H9 (cell line): Measurements from ENCODE around the gene ZNF576. TPM values are rescaled to one million over a fixed set of nuclear protein-coding genes. Genes with fewer than 3 reads are reported as not detected.

ENCODE experiments used
- DNase-seq: peaks from one replicate; pipeline ENCODE4 v3.0.0-alpha.2; 2017
- H2AFZ ChIP-seq: one replicate; pipeline ENCODE4 v1.6.1; 2013; ENCODE audit warnings: mild to moderate bottlenecking, low read length, control low read depth, moderate library complexity
- H2AK5ac ChIP-seq: 2 replicates; pipeline ENCODE4 v1.6.1; 2013; ENCODE audit warnings: low read length, control low read depth, mixed read lengths; ENCODE audit not compliant: insufficient read length
- H2BK120ac ChIP-seq: one replicate; pipeline ENCODE4 v1.6.1; 2013; ENCODE audit warnings: low read depth, mild to moderate bottlenecking, low read length, control low read depth, inconsistent platforms; ENCODE audit not compliant: poor library complexity, severe bottlenecking
- H2BK12ac ChIP-seq: 2 replicates; pipeline ENCODE4 v1.6.1; 2013; ENCODE audit warnings: low read length, control low read depth, mixed read lengths, low read depth; ENCODE audit not compliant: insufficient read length
- H2BK15ac ChIP-seq: 2 replicates; pipeline ENCODE4 v1.6.1; 2013; ENCODE audit warnings: low read depth, low read length, control low read depth
- H2BK20ac ChIP-seq: one replicate; pipeline ENCODE4 v1.6.1; 2013; ENCODE audit warnings: low read depth, mild to moderate bottlenecking, low read length, control low read depth, inconsistent platforms; ENCODE audit not compliant: poor library complexity, severe bottlenecking
- H2BK5ac ChIP-seq: 2 replicates; pipeline ENCODE4 v1.6.1; 2013; ENCODE audit warnings: low read length, control low read depth, mixed read lengths; ENCODE audit not compliant: insufficient read length
- H3K14ac ChIP-seq: 2 replicates; pipeline ENCODE4 v1.6.1; 2013; ENCODE audit warnings: low read length, control low read depth; ENCODE audit not compliant: insufficient read depth
- H3K18ac ChIP-seq: 2 replicates; pipeline ENCODE4 v1.6.1; 2013; ENCODE audit warnings: low read depth, mild to moderate bottlenecking, mixed read lengths, low read length, control low read depth; ENCODE audit not compliant: insufficient read length
- H3K23ac ChIP-seq: 2 replicates; pipeline ENCODE4 v1.6.1; 2013; ENCODE audit warnings: low read length, control low read depth, mixed read lengths, low read depth; ENCODE audit not compliant: insufficient read length
- H3K23me2 ChIP-seq: 2 replicates; pipeline ENCODE4 v1.6.1; 2013; ENCODE audit warnings: low read depth, mild to moderate bottlenecking, mixed read lengths, low read length, control low read depth; ENCODE audit not compliant: insufficient read length, poor library complexity, severe bottlenecking
- H3K27ac ChIP-seq: 2 replicates; pipeline ENCODE4 v1.5.1; 2013; ENCODE audit warnings: low read length, control low read depth, mixed read lengths, low read depth; ENCODE audit not compliant: insufficient read length
- H3K27me3 ChIP-seq: 2 replicates; pipeline ENCODE4 v1.6.1; 2013; ENCODE audit warnings: low read length, control low read depth, inconsistent platforms; ENCODE audit not compliant: insufficient read depth
- H3K4ac ChIP-seq: 2 replicates; pipeline ENCODE4 v1.6.1; 2013; ENCODE audit warnings: low read depth, mild to moderate bottlenecking, control low read depth, inconsistent platforms, low read length, moderate library complexity
- H3K4me1 ChIP-seq: 2 replicates; pipeline ENCODE4 v1.6.1; 2013; ENCODE audit warnings: low read length, control low read depth, inconsistent platforms; ENCODE audit not compliant: insufficient read depth
- H3K4me2 ChIP-seq: 2 replicates; pipeline ENCODE4 v1.6.1; 2013; ENCODE audit warnings: low read length, control low read depth, mixed read lengths; ENCODE audit not compliant: insufficient read length, insufficient read depth
- H3K56ac ChIP-seq: 2 replicates; pipeline ENCODE4 v1.6.1; 2013; ENCODE audit warnings: low read depth, mild to moderate bottlenecking, mixed read lengths, low read length, control low read depth; ENCODE audit not compliant: insufficient read length
- H3K79me1 ChIP-seq: 2 replicates; pipeline ENCODE4 v1.6.1; 2013; ENCODE audit warnings: low read depth, mild to moderate bottlenecking, moderate library complexity, low read length, control low read depth, inconsistent platforms; ENCODE audit not compliant: insufficient read depth, poor library complexity, severe bottlenecking
- H3K79me2 ChIP-seq: 2 replicates; pipeline ENCODE4 v1.6.1; 2013; ENCODE audit warnings: low read length, control low read depth, inconsistent platforms; ENCODE audit not compliant: insufficient read depth
- H3K9ac ChIP-seq: 2 replicates; pipeline ENCODE4 v1.6.1; 2013; ENCODE audit warnings: low read length, control low read depth, mixed read lengths; ENCODE audit not compliant: insufficient read length; ENCODE audit errors: extremely low read depth
- H3K9me3 ChIP-seq: one replicate; pipeline ENCODE4 v1.6.1; 2013; ENCODE audit warnings: low read depth, low read length, inconsistent platforms; ENCODE audit not compliant: control insufficient read depth
- H3T11ph ChIP-seq: one replicate; pipeline ENCODE4 v1.6.1; 2013; ENCODE audit warnings: mild to moderate bottlenecking, low read length, control low read depth, inconsistent platforms
- H4K20me1 ChIP-seq: one replicate; pipeline ENCODE4 v1.6.1; 2013; ENCODE audit not compliant: control insufficient read depth, insufficient read length, insufficient read depth
- H4K5ac ChIP-seq: 2 replicates; pipeline ENCODE4 v1.6.1; 2013; ENCODE audit warnings: low read depth, mild to moderate bottlenecking, mixed read lengths, low read length, control low read depth; ENCODE audit not compliant: insufficient read length
- H4K8ac ChIP-seq: replicated peaks from 2 replicates; pipeline ENCODE4 v1.6.1; 2013; ENCODE audit warnings: low read length, control low read depth, mixed read lengths, low read depth; ENCODE audit not compliant: insufficient read length
- H4K91ac ChIP-seq: 2 replicates; pipeline ENCODE4 v1.6.1; 2013; ENCODE audit warnings: low read depth, mild to moderate bottlenecking, moderate library complexity, mixed read lengths, low read length, control low read depth; ENCODE audit not compliant: insufficient read length
- H3K27ac Mint-ChIP-seq, 3 experiments: 2 replicates in 2 of 3; 3 replicates in 1 of 3; pipeline ENCODE4 v1.8.0; 2020 to 2021; ENCODE audit warnings: mixed read lengths in 3 of 3, mild to moderate bottlenecking in 1 of 3, moderate library complexity in 1 of 3
- H3K27me3 Mint-ChIP-seq: 2 replicates; pipeline ENCODE4 v1.8.0; 2021; ENCODE audit warnings: low read depth, mild to moderate bottlenecking, moderate library complexity, mixed read lengths
- H3K36me3 Mint-ChIP-seq, 3 experiments: 2 replicates in 2 of 3; 3 replicates in 1 of 3; pipeline ENCODE4 v1.8.0; 2020 to 2021; ENCODE audit warnings: low read depth in 3 of 3, mixed read lengths in 3 of 3; ENCODE audit not compliant: insufficient read depth in 1 of 3
- H3K4me1 Mint-ChIP-seq, 2 experiments: 2 replicates each; pipeline ENCODE4 v1.8.0; 2020; ENCODE audit warnings: mixed read lengths in 2 of 2
- H3K4me3 Mint-ChIP-seq, 2 experiments: 2 replicates in 1 of 2; 3 replicates in 1 of 2; pipeline ENCODE4 v1.8.0; 2020 to 2021; ENCODE audit warnings: mild to moderate bottlenecking in 2 of 2, mixed read lengths in 2 of 2, moderate library complexity in 1 of 2
- H3K9me3 Mint-ChIP-seq, 2 experiments: 2 replicates in 1 of 2; 3 replicates in 1 of 2; pipeline ENCODE4 v1.8.0; 2020; ENCODE audit warnings: mild to moderate bottlenecking in 2 of 2, mixed read lengths in 2 of 2, moderate library complexity in 1 of 2
- CTCF ChIP-seq: fragments of 200-600 bp; sonication (generic); conservative IDR thresholded peaks from 3 replicates; pipeline ENCODE4 v1.8.0; 2021; ENCODE audit warnings: antibody characterized with exemption, mild to moderate bottlenecking
- WGBS: extraction: QIAGEN DNeasy Blood & Tissue Kit; methylation state at CpG from one replicate; pipeline ENCODE4 v1.1.7; 2013; ENCODE audit warnings: missing lambda C conversion rate, low lambda C conversion rate, mixed read lengths; ENCODE audit not compliant: insufficient read length; ENCODE audit errors: extremely low coverage; 5-methylcytosine and 5-hydroxymethylcytosine counted together
- total RNA-seq: library from RNA; stranded (reverse); gene quantifications from 2 replicates; pipeline ENCODE4 v1.2.1, GENCODE V29; 2021

The ZNF576 gene
- total RNA-seq, 1 experiment from 2014 or later: 19.7 TPM

GRCh38 chr19:43552198-43552450 is 44.3 kb upstream of the ZNF576 start:
- H2BK5ac ChIP-seq: no peak overlapping the region
- no peak overlapping the region for H2AK5ac ChIP-seq
- no peaks in the 10 kb centered on the region for H3K9me3 ChIP-seq
- H4K91ac ChIP-seq: no peak overlapping the region
- Mint-ChIP-seq H3K36me3 (peaks cover 20 to 62% (median 51%) of the 10 kb centered on the region in 3 experiments), H3K27me3 (no peaks in the 10 kb centered on the region), H3K4me1 (peaks cover 7 to 11% of the 10 kb centered on the region in 2 experiments), H3K4me3 (no peak overlapping the region), H3K27ac (no peak overlapping the region), H3K9me3 (0 out of 5 replicates have a peak, but pooled peaks cover 0 to 2% of the 10 kb centered on the region in 2 experiments)
- no peak overlapping the region for H3K56ac ChIP-seq
- H4K5ac ChIP-seq: no peak overlapping the region
- H2BK120ac ChIP-seq: no peak overlapping the region
- no peak overlapping the region for H3K18ac ChIP-seq
- no peaks in the 10 kb centered on the region for H3K27me3 ChIP-seq
- H3K27ac ChIP-seq: no peak overlapping the region
- no peak overlapping the region for H3K23ac ChIP-seq
- no peak overlapping the region for H2BK20ac ChIP-seq
- no peak for TF ChIP-seq CTCF
- H3K79me2 ChIP-seq: no peaks in the 10 kb centered on the region
- no peak overlapping the region for H3T11ph ChIP-seq
- H2BK15ac ChIP-seq: no peak overlapping the region
- no peak overlapping the region for H3K9ac ChIP-seq
- no CpG with 5 or more reads among the region's 3 CpGs for WGBS
- no peak overlapping the region for H3K14ac ChIP-seq
- DNase-seq: no peak
- no peak overlapping the region for H2AFZ ChIP-seq
- no peaks in the 10 kb centered on the region for H4K20me1 ChIP-seq
- H3K4ac ChIP-seq: no peak overlapping the region
- H3K4me2 ChIP-seq: no peak overlapping the region
- no peak overlapping the region for H4K8ac ChIP-seq
- H3K4me1 ChIP-seq: no peaks in the 10 kb centered on the region
- H2BK12ac ChIP-seq: no peak overlapping the region
- H3K23me2 ChIP-seq: no peaks in the 10 kb centered on the region
- no peaks in the 10 kb centered on the region for H3K79me1 ChIP-seq
